Endometrial microvascular endothelial cells (primary cell): ENCODE results near the gene GM2A. TPM values are rescaled to one million over a fixed set of nuclear protein-coding genes. Genes with fewer than 3 reads are reported as not detected.

Experiments used
- in situ Hi-C: cut with HindIII; loops from 2 replicates; pipeline ENCODE4 v1.10.0; 2017; ENCODE audit warnings: low sequenced_read_pairs, low pct_unique_long_range_greater_than_20kb; ENCODE audit errors: inconsistent ontology term
- total RNA-seq: library from RNA; depleted of rRNA; stranded (reverse); fragments of >200 nt; gene quantifications from one replicate; pipeline ENCODE4 v1.2.3, GENCODE V29; 2015; ENCODE audit errors: inconsistent ontology term

Gene GM2A
- 36.6 TPM for total RNA-seq

DNA sequence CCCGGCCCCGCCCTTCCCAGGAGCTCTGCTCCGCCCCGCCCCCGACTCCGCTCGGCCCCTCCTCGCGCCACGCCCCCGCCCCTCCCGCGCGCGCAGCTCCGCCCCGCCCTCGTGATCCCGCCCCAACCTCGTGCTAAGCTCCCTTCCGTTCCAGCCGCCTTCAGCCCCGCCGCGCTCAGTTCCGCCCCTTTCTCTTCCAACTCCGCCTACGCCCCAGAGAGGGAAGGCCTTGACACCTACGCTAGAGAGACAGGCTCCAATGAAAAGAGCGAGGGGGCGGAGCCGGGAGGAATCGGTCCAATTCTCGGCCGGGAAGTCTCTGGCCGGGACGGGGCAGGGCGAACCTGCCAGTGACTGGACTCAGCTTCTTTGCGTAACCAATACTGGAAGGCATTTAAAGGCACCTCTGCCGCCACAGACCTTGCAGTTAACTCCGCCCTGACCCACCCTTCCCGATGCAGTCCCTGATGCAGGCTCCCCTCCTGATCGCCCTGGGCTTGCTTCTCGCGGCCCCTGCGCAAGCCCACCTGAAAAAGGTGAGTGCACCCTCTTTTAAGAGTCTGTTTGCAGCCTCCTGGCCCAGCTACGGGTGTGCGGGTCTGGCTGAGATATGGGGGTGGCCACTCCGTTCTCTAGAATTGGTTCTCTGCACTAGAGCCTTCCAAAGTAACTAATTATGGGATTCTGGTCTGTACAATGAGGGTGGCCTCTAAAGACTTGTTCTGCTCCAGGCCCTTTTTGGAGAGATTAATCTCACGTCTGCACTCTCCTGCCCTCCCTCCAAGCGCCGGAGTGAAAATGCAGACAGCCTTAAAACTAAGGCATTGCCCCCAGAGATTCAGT, at the start of gene GM2A:
Gene GM2A (plus strand): TSS at position 424 of the 843 bp plus-strand sequence. CDS start 32 bp downstream, at position 456.
- in situ Hi-C loops = no loop called here

DNA sequence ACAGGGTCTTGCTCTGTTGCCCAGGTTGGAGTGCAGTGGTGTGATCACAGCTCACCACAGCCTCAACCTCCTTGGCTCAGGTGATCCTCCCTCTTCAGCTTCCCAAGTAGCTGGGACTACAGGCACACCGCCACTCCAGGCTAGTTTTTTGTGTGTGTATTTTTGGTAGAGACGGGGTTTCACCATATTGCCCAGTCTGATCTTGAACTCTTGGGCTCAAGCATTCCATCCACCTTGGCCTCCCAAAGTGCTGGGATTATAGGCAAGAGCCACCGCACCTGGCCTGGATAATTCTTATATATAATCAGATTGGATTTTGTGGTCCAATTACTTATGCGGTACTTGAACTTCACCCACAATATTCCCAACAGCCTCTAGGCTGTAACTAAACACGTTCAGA, 48.9 kb upstream of the GM2A start:
- in situ Hi-C loops = no loop called here

DNA sequence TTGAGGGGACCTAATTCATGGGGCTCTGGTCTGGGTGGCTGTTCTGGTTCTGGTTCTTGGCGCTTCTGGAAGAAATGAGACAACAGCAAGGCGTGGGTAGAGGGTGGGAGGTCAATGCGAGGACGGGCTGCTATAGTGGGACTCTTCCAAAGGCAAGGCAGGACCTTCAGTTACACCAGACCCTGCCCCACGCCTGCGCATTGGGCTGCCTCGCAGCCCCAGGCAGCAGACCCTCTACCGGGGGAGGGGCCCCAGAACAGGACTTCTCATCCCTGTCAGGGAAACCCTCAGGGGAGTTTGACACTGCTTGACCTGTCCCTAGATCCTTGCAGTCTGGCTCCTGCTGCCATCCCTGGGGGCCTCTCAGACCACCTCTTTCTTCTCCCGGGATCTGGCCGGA, 47.6 kb upstream of the GM2A start:
- in situ Hi-C loops = no loop called here

DNA sequence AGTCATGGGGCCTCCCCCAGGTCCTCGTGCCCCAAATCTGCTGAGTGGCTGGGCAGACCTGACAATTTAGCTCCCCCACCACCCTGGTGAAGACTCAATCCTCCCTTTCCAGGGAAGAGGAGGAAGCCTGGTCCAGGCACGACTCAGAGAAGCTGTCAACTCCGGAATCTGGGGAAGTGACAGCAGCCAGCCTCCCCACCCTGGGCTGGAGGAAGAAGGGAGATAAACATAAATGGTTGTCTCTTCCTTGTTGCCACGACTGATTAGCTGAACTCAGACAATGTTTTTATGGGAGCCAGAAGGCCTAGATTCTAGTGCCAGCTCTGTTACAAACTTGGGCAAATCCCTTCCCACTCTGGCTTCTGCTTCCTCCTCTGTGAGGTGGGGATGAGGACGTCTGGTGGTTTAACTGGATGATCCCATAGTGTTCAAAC, 44.5 kb upstream of the GM2A start:
- in situ Hi-C loops = no loop called here

DNA sequence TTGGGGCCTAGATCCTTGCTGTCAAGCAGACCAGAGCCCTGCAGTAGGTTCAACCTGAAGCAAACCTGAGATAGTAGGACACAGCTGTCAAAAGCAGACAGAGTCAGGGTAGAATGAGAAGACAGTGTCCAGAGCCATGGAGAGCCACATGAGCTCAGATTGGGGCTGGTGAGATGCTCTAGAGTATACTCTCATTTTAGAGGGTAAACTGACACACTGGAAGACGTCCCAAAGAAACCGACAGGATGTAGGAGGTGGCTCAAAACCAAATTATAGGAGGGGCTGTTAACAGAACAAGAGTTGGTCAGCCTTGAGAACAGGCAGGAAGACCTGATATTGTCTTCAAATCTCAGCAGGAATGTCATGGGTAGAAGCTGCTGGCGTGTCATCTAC, 40.6 kb upstream of the GM2A start:
- in situ Hi-C loops = no loop called here

DNA sequence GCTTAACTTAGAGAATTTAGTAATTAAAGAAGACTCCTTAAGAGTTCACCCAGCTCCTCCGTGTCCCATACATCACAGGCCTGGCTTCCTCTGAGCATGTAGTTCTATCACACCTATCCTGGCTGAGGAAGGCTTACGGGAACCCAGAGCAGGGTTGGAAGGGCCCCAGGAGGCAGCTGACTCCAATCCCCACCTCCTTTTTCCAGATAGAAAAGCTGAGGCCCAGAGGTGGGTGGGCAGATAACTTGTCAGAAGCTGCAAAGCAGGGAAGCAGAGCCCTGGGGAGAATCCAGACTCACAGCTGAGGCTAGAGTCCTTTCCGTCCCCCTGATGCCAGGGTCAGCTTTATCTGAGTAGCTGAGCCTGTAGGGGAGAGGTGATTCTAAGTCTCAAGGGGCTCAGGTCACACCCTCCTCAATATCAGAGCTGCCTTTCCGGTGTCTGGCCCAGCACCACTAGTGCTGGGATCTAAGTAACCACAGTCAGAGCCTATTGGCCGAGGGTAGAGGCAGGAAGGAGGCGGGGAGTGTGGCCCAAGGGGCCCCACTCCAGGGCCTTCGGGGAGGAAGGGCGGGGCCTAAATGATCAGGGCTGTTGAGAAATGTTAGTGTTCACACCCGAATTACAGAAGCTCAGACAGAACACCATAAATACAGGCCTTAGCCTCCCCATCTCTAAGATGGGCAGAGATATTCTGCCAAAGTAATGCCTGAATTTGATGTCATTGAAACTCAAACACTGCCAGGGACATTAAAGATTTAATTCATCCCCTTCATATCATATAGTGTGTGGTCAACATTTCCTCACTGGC, 39.0 kb upstream of the GM2A start:
- in situ Hi-C loops = no loop called here

DNA sequence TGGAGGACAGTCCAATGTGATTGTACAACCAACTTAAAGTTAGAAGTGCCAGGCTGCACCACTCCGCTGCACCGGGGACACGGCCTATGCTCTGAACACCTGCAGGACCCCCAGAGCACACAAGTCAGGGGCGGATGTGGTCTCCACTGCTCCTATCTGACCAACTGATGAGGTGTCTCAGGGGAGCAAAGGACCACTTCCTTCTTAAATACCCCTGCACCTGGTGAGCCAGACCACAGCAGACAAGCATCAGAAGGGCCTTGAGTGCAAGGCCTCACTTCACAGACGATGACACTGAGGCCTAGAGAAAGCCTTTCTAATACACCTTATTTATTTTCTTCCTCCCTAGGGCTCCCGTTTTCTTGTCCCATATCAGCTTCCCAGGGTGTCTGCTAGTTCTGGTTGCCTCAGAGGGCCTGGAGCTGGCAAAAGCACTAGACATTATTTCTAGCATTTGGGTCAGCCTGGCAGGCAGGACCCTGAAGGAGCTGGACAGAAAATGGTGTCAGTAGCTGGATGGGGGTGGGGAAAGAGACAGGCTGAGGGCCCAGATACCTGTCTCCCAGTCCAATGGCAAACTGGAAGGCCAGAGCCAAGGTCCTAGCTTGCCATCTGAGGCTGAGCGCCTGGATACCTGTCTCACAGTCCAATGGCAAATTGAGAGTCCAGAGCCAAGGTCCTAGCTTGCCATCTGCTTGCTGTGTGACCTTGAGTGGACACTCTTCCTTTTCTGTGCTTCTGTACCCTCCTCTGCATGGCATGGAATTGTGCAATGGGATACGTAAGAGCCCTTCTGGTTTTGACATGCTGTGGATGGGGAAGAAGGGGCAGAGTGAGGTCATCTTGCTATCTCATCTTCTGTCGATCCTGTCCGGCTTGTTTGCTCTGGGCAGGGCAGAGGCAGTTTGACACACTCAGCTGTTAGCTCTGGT, 38.1 kb upstream of the GM2A start:
- in situ Hi-C loops = no loop called here

DNA sequence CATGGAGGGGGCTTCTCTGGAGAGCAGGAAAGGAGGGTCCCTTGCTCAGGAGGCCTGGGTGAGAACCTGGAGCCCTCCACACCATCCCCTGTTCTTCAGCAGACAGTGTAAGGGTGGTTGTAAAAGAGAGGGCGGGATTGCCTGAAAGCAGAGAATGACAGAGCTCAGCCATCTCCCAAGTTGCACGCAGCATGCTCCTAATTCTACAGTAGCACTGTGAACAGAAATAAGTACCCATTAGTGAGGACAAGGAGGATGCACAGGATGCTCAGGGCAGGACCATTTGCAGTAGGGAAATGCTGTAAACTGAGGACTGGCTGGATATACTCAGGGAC, 37.5 kb upstream of the GM2A start:
- in situ Hi-C loops = no loop called here

DNA sequence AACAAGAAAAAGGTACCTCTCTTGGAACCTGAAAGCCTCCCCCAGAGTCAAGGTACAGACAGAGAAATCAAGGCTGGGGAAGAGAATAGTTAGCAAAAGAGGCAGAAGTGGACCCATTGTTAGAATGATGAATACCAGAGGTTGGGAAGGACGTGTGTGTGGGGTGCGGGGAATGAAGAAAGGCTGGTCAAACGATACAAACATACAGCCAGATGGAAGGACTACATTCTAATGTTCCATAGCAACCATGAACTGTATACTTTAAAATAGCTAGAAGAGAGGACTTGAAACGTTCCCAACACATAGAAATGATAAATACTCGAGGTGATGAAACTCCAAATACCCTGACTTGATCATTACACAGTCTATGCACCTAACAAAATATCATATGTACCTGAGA, 36.2 kb upstream of the GM2A start:
- in situ Hi-C loops = no loop called here

DNA sequence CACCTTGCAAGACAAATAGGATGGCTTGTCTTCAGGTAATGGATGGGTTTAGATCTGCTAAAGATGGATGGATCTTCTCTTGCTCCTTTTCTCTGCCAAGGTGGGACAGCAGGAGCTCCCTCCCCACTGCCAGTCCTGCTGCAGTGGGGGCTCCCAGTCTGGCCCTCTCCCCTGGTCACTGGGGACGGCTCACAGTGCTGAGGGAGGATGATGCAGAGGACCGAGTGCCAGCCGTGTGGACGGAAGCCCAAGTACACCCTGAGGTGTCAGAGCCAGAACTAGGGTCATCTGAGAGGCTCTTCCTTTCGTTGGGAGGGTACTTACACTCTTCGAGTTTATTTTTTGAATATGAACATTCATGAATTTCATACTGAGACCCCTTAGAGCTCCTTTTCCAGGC, 34.8 kb upstream of the GM2A start:
- in situ Hi-C loops = no loop called here

DNA sequence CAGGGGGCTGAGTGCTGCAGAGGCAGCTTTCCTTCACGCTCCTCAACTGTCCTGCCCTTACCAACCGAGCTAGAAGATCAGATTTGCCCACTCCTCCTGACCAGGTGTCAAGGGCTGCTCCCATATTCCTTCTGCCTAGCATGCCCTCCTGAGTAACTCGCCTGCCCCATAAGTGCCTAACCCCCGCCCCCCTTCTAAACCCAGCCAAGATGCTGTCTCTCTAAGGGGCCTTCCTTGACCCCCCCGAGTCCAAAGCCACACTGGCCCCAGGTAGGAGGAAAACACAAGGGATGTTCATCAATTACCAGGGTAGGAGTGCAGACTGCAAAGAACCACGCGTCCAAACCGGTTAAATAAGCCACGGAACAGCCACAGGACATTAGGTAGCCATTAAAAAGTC, 33.8 kb upstream of the GM2A start:
- in situ Hi-C loops = no loop called here

DNA sequence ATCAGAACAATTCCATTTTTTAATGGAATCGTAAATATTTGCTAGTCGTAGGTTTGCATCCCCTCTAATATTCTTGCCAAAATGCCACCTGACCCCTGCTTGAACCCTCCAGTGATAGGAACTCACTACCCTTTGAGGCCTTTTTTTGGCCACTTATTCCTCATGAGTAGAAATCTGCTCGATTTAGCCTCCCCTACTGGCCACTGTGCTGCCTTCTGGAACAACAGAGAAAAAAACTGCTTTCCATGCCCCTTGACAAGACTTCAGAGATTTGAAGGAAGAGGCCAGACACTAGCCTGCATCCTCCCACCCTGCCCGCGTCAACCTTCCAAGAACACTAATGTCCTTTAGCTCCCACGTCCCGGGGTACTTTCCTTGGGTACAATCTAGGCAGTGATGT, 33.2 kb upstream of the GM2A start:
- in situ Hi-C loops = no loop called here

DNA sequence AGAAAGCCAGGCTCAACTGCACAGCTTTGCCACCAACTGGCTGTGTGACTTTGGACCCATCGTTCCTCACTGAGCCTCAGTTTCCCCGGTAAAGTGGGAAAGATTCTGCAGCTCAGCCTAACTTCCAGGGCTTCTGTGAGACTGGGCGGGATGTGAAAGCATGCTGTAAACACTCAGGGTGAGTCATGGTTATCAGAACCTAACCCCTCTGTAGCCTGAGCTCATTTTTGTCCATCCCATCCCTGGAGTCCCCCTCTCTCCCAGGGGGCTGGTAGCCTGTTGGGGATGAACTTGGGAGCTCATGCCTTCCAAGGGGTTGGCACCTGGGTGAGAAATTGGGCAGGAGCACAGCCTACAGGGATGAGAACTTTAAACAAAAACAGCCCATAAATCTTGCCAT, 31.4 kb upstream of the GM2A start:
- in situ Hi-C loops = no loop called here

DNA sequence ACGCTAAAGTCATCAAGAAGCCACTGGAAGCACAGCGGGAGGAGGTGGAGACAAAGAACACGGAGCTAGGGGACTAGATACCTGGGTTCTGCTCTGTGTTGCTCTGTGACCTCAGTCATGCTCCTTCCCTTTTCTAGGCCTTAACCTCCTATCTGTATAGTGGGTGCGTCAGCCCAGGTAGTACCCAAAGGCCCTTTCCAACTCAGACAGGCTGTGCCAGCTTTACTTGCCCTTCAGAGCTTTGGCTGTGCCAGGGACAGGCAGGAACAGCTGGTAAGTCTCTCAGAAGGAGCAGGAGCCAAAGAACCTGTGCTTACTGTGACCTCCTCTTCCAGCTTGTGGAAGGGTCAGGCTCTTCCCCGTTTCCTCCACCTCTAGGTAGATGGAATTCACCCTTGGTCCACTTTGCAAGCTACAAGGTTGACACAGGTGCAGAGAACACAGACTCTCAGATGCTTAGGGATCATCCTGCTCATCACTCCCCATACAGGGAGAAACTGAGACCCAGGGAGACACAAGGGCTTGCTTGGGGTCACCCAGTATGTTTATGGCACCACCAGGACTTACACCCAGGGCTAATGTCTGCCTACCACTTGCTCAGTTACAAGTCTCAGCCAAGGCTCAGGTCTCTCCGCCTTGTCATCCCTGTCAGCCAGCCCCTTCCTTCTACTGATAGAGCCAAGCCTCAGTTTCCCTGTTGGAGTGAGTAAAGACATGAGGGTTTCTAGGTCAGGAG, 30.8 kb upstream of the GM2A start:
- in situ Hi-C loops = no loop called here

DNA sequence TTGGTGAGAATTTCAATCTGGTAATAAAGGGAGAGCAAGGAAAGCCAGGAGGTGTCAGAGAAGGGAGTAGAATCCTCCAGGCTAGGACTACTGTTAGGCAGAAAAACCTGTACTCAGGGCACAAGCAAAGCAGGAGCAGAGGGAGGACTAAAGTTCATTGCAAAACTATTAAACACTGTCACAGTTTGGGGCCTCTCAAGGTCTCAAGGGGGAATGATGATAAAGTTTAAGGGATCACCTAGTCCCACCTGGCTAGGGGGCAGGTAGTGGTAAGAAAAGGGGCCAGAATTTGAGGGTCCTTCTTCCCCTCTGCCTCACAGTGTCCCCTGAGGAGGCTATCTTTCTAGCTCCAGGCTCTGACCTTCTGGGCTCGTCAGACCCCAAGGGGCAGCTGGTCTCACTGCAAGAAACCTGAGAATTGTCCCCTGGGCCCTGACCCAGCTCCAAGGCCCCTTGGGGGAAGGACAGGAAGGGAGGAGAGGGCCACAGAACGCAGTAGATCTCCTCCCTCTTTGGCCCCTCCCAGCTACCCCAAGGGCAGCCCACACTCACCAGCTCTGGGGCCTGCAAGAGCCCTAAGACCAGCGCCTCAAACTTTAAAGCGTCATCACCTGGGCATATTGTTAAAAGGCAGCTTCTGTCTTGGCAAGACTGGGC, 30.1 kb upstream of the GM2A start:
- in situ Hi-C loops = no loop called here

DNA sequence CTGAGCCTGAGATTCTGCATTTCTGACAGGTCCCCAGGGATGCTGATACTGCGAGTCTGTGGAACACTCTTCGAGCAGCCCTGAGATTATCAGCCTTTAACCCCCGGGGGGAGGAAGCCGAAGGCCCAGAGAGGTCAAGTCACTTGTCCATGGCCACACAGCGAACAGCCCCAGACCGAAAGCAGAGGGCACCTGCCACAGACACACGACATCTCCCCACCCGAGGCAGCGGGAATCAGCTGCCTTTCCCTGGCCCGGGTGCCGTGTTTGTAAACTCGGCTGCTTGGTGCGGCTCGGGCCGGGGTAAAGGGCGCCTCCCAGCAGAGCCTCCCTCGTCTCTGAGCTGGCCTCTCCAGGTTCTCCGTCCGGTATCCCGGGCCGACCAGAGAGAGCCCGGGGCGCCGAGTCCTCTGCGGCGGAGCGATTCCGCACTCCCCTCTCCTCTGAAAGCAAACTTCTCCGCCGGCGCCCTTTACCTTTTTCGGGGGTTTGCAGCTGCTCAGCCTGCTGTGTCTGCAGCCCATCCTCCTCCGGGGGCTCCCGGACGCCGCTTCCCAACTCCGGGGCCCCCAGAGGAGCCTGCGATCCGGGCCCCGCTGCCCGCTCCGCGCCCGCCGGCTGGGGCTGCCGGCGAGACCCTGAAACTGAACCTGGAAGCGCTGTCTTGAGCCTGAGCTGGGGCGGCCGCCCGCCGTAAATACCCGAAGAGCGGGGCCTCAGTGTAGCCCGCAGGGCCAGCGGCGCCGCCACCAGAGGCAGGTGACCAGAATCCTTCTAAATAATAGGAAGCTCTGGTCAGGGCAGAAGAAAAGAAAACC, 29.3 kb upstream of the GM2A start, which contains the start of gene CCDC69:
Gene CCDC69 (minus strand): TSS at position 646 of the 818 bp plus-strand sequence. CDS start 122 bp downstream, at position 524.
- in situ Hi-C loops = no loop called here

DNA sequence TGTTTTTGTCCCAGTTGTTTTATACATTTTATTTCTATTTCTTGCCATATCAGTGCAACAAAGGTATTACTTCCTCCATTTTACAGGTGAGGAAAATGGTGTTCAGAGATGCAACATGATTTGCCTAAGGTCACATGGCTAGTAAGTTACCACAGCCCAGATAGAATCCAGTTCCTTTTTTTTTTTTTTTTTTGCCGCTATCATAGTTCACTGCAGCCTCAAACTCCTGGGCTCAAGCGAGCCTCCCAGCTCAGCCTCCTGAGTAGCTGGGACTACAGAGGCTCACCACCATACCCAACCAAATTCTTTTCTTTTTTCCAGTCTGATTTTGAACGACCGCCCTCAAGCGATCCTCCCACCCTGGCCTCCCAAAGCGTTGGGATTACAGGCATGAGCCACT, 28.6 kb upstream of the GM2A start:
- in situ Hi-C loops = no loop called here
